BLaER1 treated with 17β-estradiol and CSF1 and Interleukin-3, amounts not matched to agents 10 nM and 100 nM (cell line): ENCODE data around the gene LDHD.
A peak's percentile ranks its signal among the peaks of the same experiment; 100 is the strongest.

Experiments
- H3K27ac ChIP-seq, 11 experiments: shearing (Covaris generic); formaldehyde crosslinking; 2 replicates each; pipeline ENCODE4 v1.8.1; 2022
- H3K27me3 ChIP-seq, 11 experiments: shearing (Covaris generic); formaldehyde crosslinking; 2 replicates each; pipeline ENCODE4 v1.8.1; 2022
- H3K36me3 ChIP-seq, 11 experiments: shearing (Covaris generic); formaldehyde crosslinking; 2 replicates each; pipeline ENCODE4 v1.8.1; 2022
- H3K4me1 ChIP-seq, 10 experiments: shearing (Covaris generic); formaldehyde crosslinking; 2 replicates each; pipeline ENCODE4 v1.8.1; 2022
- H3K4me2 ChIP-seq, 11 experiments: shearing (Covaris generic); formaldehyde crosslinking; 2 replicates each; pipeline ENCODE4 v1.8.1; 2022
- H3K4me3 ChIP-seq, 10 experiments: shearing (Covaris generic); formaldehyde crosslinking; 2 replicates each; pipeline ENCODE4 v1.8.1; 2022
- H3K9ac ChIP-seq, 11 experiments: shearing (Covaris generic); formaldehyde crosslinking; 2 replicates each; pipeline ENCODE4 v1.8.1; 2022
- H3K9me3 ChIP-seq, 11 experiments: shearing (Covaris generic); formaldehyde crosslinking; replicated peaks in 1 of 11; 2 replicates each; pipeline ENCODE4 v1.8.1; 2022
- H4K20me1 ChIP-seq, 11 experiments: shearing (Covaris generic); formaldehyde crosslinking; 2 replicates each; pipeline ENCODE4 v1.8.1; 2022
- Cebpa-rat ChIP-seq, 11 experiments: shearing (Covaris generic); IDR thresholded peaks; 2 replicates each; pipeline ENCODE4 v1.8.1; 2022

The LDHD gene

GRCh38 chr16:75118943-75119539 is 2.5 kb upstream of the LDHD start:
- peaks cover 31 to 55% (median 37%) of the 10 kb centered on the region in 11 experiments for H3K9me3 ChIP-seq
- H3K4me3 ChIP-seq = no peak overlapping the region
- no peak overlapping the region for H3K9ac ChIP-seq
- no peak overlapping the region for H3K4me2 ChIP-seq
- H3K27ac ChIP-seq = no peak overlapping the region
- H3K36me3 ChIP-seq = no peaks in the 10 kb centered on the region
- H4K20me1 ChIP-seq = no peaks in the 10 kb centered on the region; a peak in 1 of 22 replicates
- peaks cover 0 to 15% (median 7%) of the 10 kb centered on the region in 10 experiments; a peak in 10 of 20 replicates for H3K4me1 ChIP-seq
- no peak for TF ChIP-seq Cebpa-rat (IDR thresholded peaks at IDR 0.05)
- H3K27me3 ChIP-seq = no peaks in the 10 kb centered on the region

GRCh38 chr16:75116911-75117245 is 298 bp upstream of the LDHD start:
- Histone ChIP-seq H4K20me1 (peaks cover 0 to 20% (median 8%) of the 10 kb centered on the region in 11 experiments; a peak in 5 of 22 replicates), H3K9me3 (peaks cover 15 to 35% (median 21%) of the 10 kb centered on the region in 11 experiments), H3K27me3 (peaks cover 0 to 19% (median 0%) of the 10 kb centered on the region in 11 experiments; a peak in 6 of 22 replicates), H3K9ac (no peak overlapping the region), H3K36me3 (no peaks in the 10 kb centered on the region), H3K4me2 (peak overlapping the region in 1 of 11 experiments; percentile 47; a peak in 1 of 22 replicates), H3K4me1 (peaks cover 16 to 29% (median 24%) of the 10 kb centered on the region in 10 experiments), H3K4me3 (no peak overlapping the region), H3K27ac (no peak overlapping the region)
- no peak for TF ChIP-seq Cebpa-rat (IDR thresholded peaks at IDR 0.05)

GRCh38 chr16:75114946-75115825 is 1.4 kb downstream of the LDHD start:
- peak overlapping the region in 3 of 11 experiments; percentile 27 to 44 (median 39); a peak in 4 of 22 replicates for H3K4me2 ChIP-seq
- H4K20me1 ChIP-seq = peaks cover 0 to 30% (median 14%) of the 10 kb centered on the region in 11 experiments; a peak in 7 of 22 replicates
- no peak for TF ChIP-seq Cebpa-rat (IDR thresholded peaks at IDR 0.05)
- peaks cover 0 to 19% (median 0%) of the 10 kb centered on the region in 11 experiments; a peak in 6 of 22 replicates for H3K27me3 ChIP-seq
- no peak overlapping the region for H3K9ac ChIP-seq
- H3K27ac ChIP-seq = no peak overlapping the region
- H3K4me1 ChIP-seq = peaks cover 33 to 46% (median 41%) of the 10 kb centered on the region in 10 experiments
- H3K36me3 ChIP-seq = no peaks in the 10 kb centered on the region
- H3K4me3 ChIP-seq = no peak overlapping the region
- peaks cover 0 to 18% (median 4%) of the 10 kb centered on the region in 11 experiments; a peak in 16 of 22 replicates for H3K9me3 ChIP-seq

- TF ChIP-seq Cebpa-rat (IDR thresholded peaks at IDR 0.05) = no peak
Measured at GRCh38 chr16:75114179-75114945, 2.2 kb downstream of the LDHD start.

GRCh38 chr16:75113541-75114121 is 2.9 kb downstream of the LDHD start:
- Histone ChIP-seq H3K9ac (peak overlapping the region in 2 of 11 experiments; percentile 91; a peak in 4 of 22 replicates), H3K27me3 (peaks cover 0 to 19% (median 0%) of the 10 kb centered on the region in 11 experiments; a peak in 6 of 22 replicates), H3K27ac (peak overlapping the region in 1 of 11 experiments; percentile 98; a peak in 2 of 22 replicates), H3K4me2 (peak overlapping the region in 8 of 11 experiments; percentile 93 to 99 (median 96); a peak in 11 of 22 replicates), H3K4me1 (peaks cover 49 to 62% (median 56%) of the 10 kb centered on the region in 10 experiments), H3K9me3 (peaks cover 0 to 14% (median 0%) of the 10 kb centered on the region in 11 experiments; a peak in 5 of 22 replicates), H4K20me1 (peaks cover 0 to 30% (median 14%) of the 10 kb centered on the region in 11 experiments; a peak in 7 of 22 replicates), H3K36me3 (no peaks in the 10 kb centered on the region), H3K4me3 (no peak overlapping the region)
- TF ChIP-seq Cebpa-rat (IDR thresholded peaks at IDR 0.05) = no peak

More at GRCh38 chr16:75114179-75114945, 2.2 kb downstream of the LDHD start:
- H3K9ac ChIP-seq = no peak overlapping the region
- no peaks in the 10 kb centered on the region for H3K36me3 ChIP-seq
- H3K9me3 ChIP-seq = peaks cover 0 to 14% (median 0%) of the 10 kb centered on the region in 11 experiments; a peak in 5 of 22 replicates
- peaks cover 0 to 30% (median 14%) of the 10 kb centered on the region in 11 experiments; a peak in 7 of 22 replicates for H4K20me1 ChIP-seq
- no peak overlapping the region for H3K4me3 ChIP-seq
- H3K4me1 ChIP-seq = peaks cover 41 to 55% (median 49%) of the 10 kb centered on the region in 10 experiments
- H3K27me3 ChIP-seq = peaks cover 0 to 19% (median 0%) of the 10 kb centered on the region in 11 experiments; a peak in 6 of 22 replicates
- H3K4me2 ChIP-seq = no peak overlapping the region
- H3K27ac ChIP-seq = peak overlapping the region in 1 of 11 experiments; percentile 98; a peak in 1 of 22 replicates

- peaks cover 0 to 19% (median 0%) of the 10 kb centered on the region in 11 experiments; a peak in 6 of 22 replicates for H3K27me3 ChIP-seq
- no peak for TF ChIP-seq Cebpa-rat (IDR thresholded peaks at IDR 0.05)
- H3K4me2 ChIP-seq = peak overlapping the region; percentile 93 to 99 (median 96)
- H3K9ac ChIP-seq = peak overlapping the region in 8 of 11 experiments; percentile 42 to 91 (median 86); a peak in 18 of 22 replicates
- H3K4me3 ChIP-seq = peak overlapping the region in 3 of 10 experiments; percentile 26 to 27 (median 27); a peak in 3 of 20 replicates
- peaks cover 0 to 30% (median 14%) of the 10 kb centered on the region in 11 experiments; a peak in 7 of 22 replicates for H4K20me1 ChIP-seq
- H3K9me3 ChIP-seq = peaks cover 0 to 14% (median 0%) of the 10 kb centered on the region in 11 experiments; a peak in 5 of 22 replicates
- peak overlapping the region in 7 of 11 experiments; percentile 40 to 99 (median 96); a peak in 12 of 22 replicates for H3K27ac ChIP-seq
- peaks cover 56 to 69% (median 64%) of the 10 kb centered on the region in 10 experiments for H3K4me1 ChIP-seq
- no peaks in the 10 kb centered on the region for H3K36me3 ChIP-seq
Measured at GRCh38 chr16:75112734-75113491, 3.7 kb downstream of the LDHD start.
